OCI-LY1 (cell line): ENCODE measurements around the gene ASB16.
"Not testable (repeated sequence)": the region's sequence is repeated elsewhere in the genome, so short reads cannot be mapped to it uniquely, and the experiment has no call there.

ENCODE experiments used
- H2AFZ ChIP-seq: fragments of 200-600 bp; sonication (generic), shearing (Covaris generic); 2 replicates; pipeline ENCODE4 v1.6.0; 2014; ENCODE audit warnings: antibody characterized with exemption, mild to moderate bottlenecking, low read length
- H3F3A ChIP-seq: fragments of 200-600 bp; sonication (generic), shearing (Covaris generic); 2 replicates; pipeline ENCODE4 v1.6.0; 2014; ENCODE audit warnings: mild to moderate bottlenecking, antibody characterized with exemption, low read length, moderate library complexity; ENCODE audit not compliant: insufficient read depth
- H3K27ac ChIP-seq: fragments of 200-600 bp; sonication (generic); 2 replicates; pipeline ENCODE4 v1.5.1; 2014; ENCODE audit warnings: low read length, mixed run types, mild to moderate bottlenecking, low read depth; ENCODE audit not compliant: poor library complexity, severe bottlenecking
- H3K27me3 ChIP-seq: fragments of 200-600 bp; sonication (generic); 2 replicates; pipeline ENCODE4 v1.6.0; 2014; ENCODE audit warnings: antibody characterized with exemption, mild to moderate bottlenecking, low read length, moderate library complexity; ENCODE audit not compliant: insufficient read depth
- H3K36me3 ChIP-seq: fragments of 200-600 bp; sonication (generic); 2 replicates; pipeline ENCODE4 v1.6.1; 2014; ENCODE audit warnings: mild to moderate bottlenecking, antibody characterized with exemption, low read length, moderate library complexity, mixed read lengths; ENCODE audit not compliant: insufficient read depth
- H3K4me1 ChIP-seq: fragments of 200-600 bp; sonication (generic); 2 replicates; pipeline ENCODE4 v1.5.1; 2014; ENCODE audit warnings: mild to moderate bottlenecking, low read length, moderate library complexity; ENCODE audit not compliant: insufficient read depth, severe bottlenecking
- H3K4me2 ChIP-seq: fragments of 200-600 bp; sonication (generic), shearing (Covaris generic); 2 replicates; pipeline ENCODE4 v1.6.1; 2014; ENCODE audit warnings: low read length
- H3K4me3 ChIP-seq: fragments of 200-600 bp; sonication (generic); 2 replicates; pipeline ENCODE4 v1.5.1; 2014; ENCODE audit warnings: low read length, low read depth, mild to moderate bottlenecking, mixed read lengths; ENCODE audit not compliant: poor library complexity, severe bottlenecking
- H3K79me2 ChIP-seq: fragments of 200-600 bp; shearing (Covaris generic); 2 replicates; pipeline ENCODE4 v1.6.1; 2016; ENCODE audit warnings: mixed run types, low read length, mixed read lengths; ENCODE audit not compliant: insufficient read depth
- H3K9ac ChIP-seq: fragments of 200-600 bp; sonication (generic), shearing (Covaris generic); 2 replicates; pipeline ENCODE4 v1.6.1; 2014; ENCODE audit warnings: mild to moderate bottlenecking, low read length, mixed read lengths
- H3K9me2 ChIP-seq: fragments of 200-600 bp; sonication (generic), shearing (Covaris generic); 2 replicates; pipeline ENCODE4 v1.6.1; 2014; ENCODE audit warnings: low read depth, mild to moderate bottlenecking, low read length, mixed read lengths
- H3K9me3 ChIP-seq: fragments of 200-600 bp; shearing (Covaris generic); 2 replicates; pipeline ENCODE4 v1.6.1; 2014; ENCODE audit warnings: low read length, mixed read lengths
- H4K20me1 ChIP-seq: fragments of 200-600 bp; sonication (generic), shearing (Covaris generic); 2 replicates; pipeline ENCODE4 v1.6.0; 2016; ENCODE audit warnings: mild to moderate bottlenecking, low read length; ENCODE audit not compliant: insufficient read depth
- CTCF ChIP-seq: fragments of 200-600 bp; sonication (generic), shearing (Covaris generic); IDR thresholded peaks from 2 replicates; pipeline ENCODE4 v1.5.1; 2017; ENCODE audit warnings: mild to moderate bottlenecking, antibody characterized with exemption, low read length, moderate library complexity, mixed read lengths
- EZH2 ChIP-seq: fragments of 200-600 bp; sonication (generic), shearing (Covaris generic); IDR thresholded peaks from 2 replicates; pipeline ENCODE4 v1.8.0; 2017; ENCODE audit warnings: borderline replicate concordance, mixed run types, mild to moderate bottlenecking, antibody characterized with exemption, low read length, moderate library complexity, mixed read lengths

The ASB16 gene

GRCh38 chr17:44133918-44134476 is 36.5 kb upstream of the ASB16 start:
- Histone ChIP-seq H4K20me1 (no peaks in the 10 kb centered on the region), H3K4me1 (peaks cover 8% of the 10 kb centered on the region), H3F3A (no peaks in the 10 kb centered on the region), H3K27me3 (peaks cover 3% of the 10 kb centered on the region; the same call in 1 of the 2 replicates), H3K9ac (no peak overlapping the region), H3K4me3 (no peak overlapping the region), H2AFZ (no peak overlapping the region), H3K9me2 (no peaks in the 10 kb centered on the region), H3K27ac (no peak overlapping the region), H3K79me2 (no peaks in the 10 kb centered on the region), H3K36me3 (no peaks in the 10 kb centered on the region), H3K9me3 (no peaks in the 10 kb centered on the region), H3K4me2 (no peak overlapping the region)
- TF ChIP-seq CTCF (no peak), EZH2 (no peak)

DNA sequence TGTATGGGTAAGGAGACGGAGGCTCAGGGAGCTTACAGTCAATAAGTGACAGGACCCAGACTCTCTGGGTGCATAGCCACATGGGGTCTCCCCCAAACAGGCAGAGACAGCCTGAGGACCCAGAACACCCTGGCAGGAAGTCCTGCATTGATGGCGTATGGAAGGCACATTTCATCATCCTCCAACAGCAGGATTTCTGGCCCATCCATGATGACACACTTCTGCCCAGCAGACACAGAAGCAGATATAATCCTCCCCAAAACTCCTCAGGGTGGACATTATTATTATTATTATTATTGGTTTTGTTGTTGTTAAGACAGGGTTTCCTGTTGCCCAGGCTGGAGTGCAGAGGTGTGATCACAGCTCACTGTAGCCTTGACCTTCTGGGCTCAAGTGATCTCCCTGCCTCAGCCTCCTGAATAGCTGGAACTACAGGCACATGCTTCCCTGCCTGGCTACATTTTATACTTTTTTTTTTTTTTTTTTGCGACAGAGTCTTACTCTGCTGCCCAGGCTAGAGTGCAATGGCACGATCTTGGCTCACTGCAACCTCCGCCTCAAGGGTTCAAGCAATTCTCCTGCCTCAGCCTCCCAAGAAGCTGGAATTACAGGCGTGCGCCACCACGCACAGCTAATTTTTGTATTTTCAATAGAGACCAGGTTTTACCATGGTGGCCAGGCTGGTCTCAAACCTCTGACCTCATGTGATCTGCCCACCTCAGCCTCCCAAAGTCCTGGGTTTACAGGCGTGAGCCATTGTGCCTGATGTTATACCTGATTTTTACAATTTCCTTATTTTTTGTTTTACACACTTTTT is 35.5 kb upstream of the ASB16 start:
- no peak overlapping the region for H3K4me3 ChIP-seq
- H3K27me3 ChIP-seq: peaks cover 3% of the 10 kb centered on the region; the same call in 1 of the 2 replicates
- no peaks in the 10 kb centered on the region for H3K36me3 ChIP-seq
- H4K20me1 ChIP-seq: no peaks in the 10 kb centered on the region
- H3K9me3 ChIP-seq: no peaks in the 10 kb centered on the region
- no peak overlapping the region for H2AFZ ChIP-seq
- H3K4me2 ChIP-seq: no peak overlapping the region
- no peaks in the 10 kb centered on the region for H3K9me2 ChIP-seq
- H3K4me1 ChIP-seq: peaks cover 8% of the 10 kb centered on the region
- TF ChIP-seq CTCF (no peak), EZH2 (no peak)
- no peaks in the 10 kb centered on the region for H3K79me2 ChIP-seq
- H3K9ac ChIP-seq: no peak overlapping the region
- no peaks in the 10 kb centered on the region for H3F3A ChIP-seq
- H3K27ac ChIP-seq: no peak overlapping the region

DNA sequence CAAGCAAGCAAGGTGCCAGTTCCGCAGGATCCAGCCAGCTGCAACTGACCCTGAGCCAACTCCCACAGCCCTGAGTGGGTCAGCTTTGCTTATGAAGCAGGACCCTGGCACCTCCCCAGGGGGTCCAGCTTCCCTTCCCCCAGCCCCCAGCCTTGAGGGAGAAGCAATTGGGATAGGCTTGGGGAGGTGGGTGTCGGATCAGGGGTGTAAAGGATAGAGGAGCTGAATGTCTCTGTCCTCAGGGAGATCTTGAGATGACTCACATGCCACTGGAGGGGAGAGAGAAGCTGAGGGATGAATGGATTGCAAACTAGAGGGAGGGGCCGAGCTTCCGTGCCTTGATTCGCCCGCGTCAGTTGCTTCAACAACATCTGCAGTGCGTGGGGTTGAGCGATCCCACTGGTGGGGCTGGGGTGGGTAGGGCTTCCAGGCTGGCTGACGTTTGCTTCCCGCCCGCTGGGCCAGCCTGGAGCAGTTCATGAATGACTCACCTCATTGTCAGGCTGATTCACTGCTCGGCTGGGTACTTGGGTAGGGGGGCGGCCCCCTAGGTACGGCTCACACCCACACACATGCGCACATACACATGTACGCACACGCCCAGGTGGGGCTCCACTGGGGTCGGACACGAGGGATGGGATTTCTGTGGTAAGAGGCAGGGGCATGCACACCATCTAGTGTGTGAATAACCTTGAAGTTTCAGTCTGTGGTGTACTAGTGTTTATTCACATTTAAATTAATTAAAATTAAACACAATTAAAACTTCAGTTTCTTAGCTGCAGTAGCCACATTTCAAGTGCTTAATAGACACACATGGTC is 32.4 kb upstream of the ASB16 start:
- Histone ChIP-seq H3F3A (no peaks in the 10 kb centered on the region), H3K79me2 (no peaks in the 10 kb centered on the region), H3K27ac (no peak overlapping the region), H3K4me3 (no peak overlapping the region), H3K9me3 (no peaks in the 10 kb centered on the region), H3K9me2 (no peaks in the 10 kb centered on the region), H3K4me2 (peak overlapping the region; percentile 24; the same call in 1 of the 2 replicates), H3K9ac (no peak overlapping the region), H4K20me1 (no peaks in the 10 kb centered on the region), H3K4me1 (peaks cover 22% of the 10 kb centered on the region), H2AFZ (no peak overlapping the region), H3K36me3 (no peaks in the 10 kb centered on the region), H3K27me3 (peaks cover 3% of the 10 kb centered on the region; the same call in 1 of the 2 replicates)
- no peak for TF ChIP-seq CTCF
- no peak for TF ChIP-seq EZH2

- not testable (repeated sequence) for H3K9ac ChIP-seq, H3K4me3 ChIP-seq, H3K4me2 ChIP-seq, H4K20me1 ChIP-seq, H3K9me2 ChIP-seq, H3K9me3 ChIP-seq, H3K27ac ChIP-seq, H3K27me3 ChIP-seq, H2AFZ ChIP-seq, H3K79me2 ChIP-seq, H3F3A ChIP-seq
- peaks cover 16% of the 10 kb centered on the region for H3K4me1 ChIP-seq
- H3K36me3 ChIP-seq: peaks cover 28% of the 10 kb centered on the region
Measured at GRCh38 chr17:44143921-44144320, 26.6 kb upstream of the ASB16 start.
